Measurements from ENCODE around the gene HAGHL. TPM values are rescaled to one million over a fixed set of nuclear protein-coding genes. Genes with fewer than 3 reads are reported as not detected.
"Not testable (repeated sequence)": the region's sequence is repeated elsewhere in the genome, so short reads cannot be mapped to it uniquely, and the experiment has no call there.

Gene HAGHL
- total RNA-seq, 4 donors from 2014 or later, result 4.5 to 6.3 (median 6.0) TPM

- no peak for DNase-seq (ENCODE audit: low spot score in 2 of 2)
- no peak for TF ChIP-seq CTCF (IDR thresholded peaks at IDR 0.05)
- no peak for TF ChIP-seq POLR2A (IDR thresholded peaks at IDR 0.05)
- intact Hi-C loops (cut with DNase I; ENCODE audit: low total_unique reads), result no loop called here
- H3K4me3 ChIP-seq (ENCODE audit: low read depth, poor library complexity, severe bottlenecking), result no peak overlapping the region
- 86 to 89% methylated on average over 39 to 48 of the region's 51 CpGs for WGBS, 2 donors
Measured at GRCh38 chr16:686459-687260, 40.2 kb upstream of the HAGHL start.

GRCh38 chr16:687499-687898 lies 39.4 kb upstream of the HAGHL start:
- TF ChIP-seq CTCF (IDR thresholded peaks at IDR 0.05) (no peak), POLR2A (IDR thresholded peaks at IDR 0.05) (no peak)
- H3K4me3 ChIP-seq (ENCODE audit: low read depth, poor library complexity, severe bottlenecking), result no peak overlapping the region
- DNase-seq (ENCODE audit: low spot score in 2 of 2), result no peak
- intact Hi-C loops (cut with DNase I; ENCODE audit: low total_unique reads), result no loop called here
- 88 to 93% methylated on average over 19 of the region's 19 CpGs for WGBS, 2 donors

- intact Hi-C loops (cut with DNase I; ENCODE audit: low total_unique reads), result no loop called here
- TF ChIP-seq CTCF (IDR thresholded peaks at IDR 0.05) (no peak), POLR2A (IDR thresholded peaks at IDR 0.05) (no peak)
- H3K4me3 ChIP-seq (ENCODE audit: low read depth, poor library complexity, severe bottlenecking), result peak overlapping the region; percentile 86
- DNase-seq (ENCODE audit: low spot score in 2 of 2), result no peak
- WGBS, 2 donors, result 77 to 83% methylated on average over 24 of the region's 26 CpGs
Measured at GRCh38 chr16:689175-689897, 37.6 kb upstream of the HAGHL start.

GRCh38 chr16:691242-691641 lies 35.7 kb upstream of the HAGHL start:
- H3K4me3 ChIP-seq (ENCODE audit: low read depth, poor library complexity, severe bottlenecking); DNase-seq (ENCODE audit: low spot score in 2 of 2); intact Hi-C loops (cut with DNase I; ENCODE audit: low total_unique reads): not testable (repeated sequence)
- WGBS, 2 donors, result 66 to 67% methylated on average over 16 of the region's 16 CpGs

GRCh38 chr16:692356-693108 lies 34.4 kb upstream of the HAGHL start:
- intact Hi-C loops (cut with DNase I; ENCODE audit: low total_unique reads), result no loop called here
- TF ChIP-seq CTCF (IDR thresholded peaks at IDR 0.05), result no peak
- no peak for TF ChIP-seq POLR2A (IDR thresholded peaks at IDR 0.05)
- no peak for DNase-seq (ENCODE audit: low spot score in 2 of 2)
- 55 to 63% methylated on average over 10 of the region's 10 CpGs for WGBS, 2 donors
- H3K4me3 ChIP-seq (ENCODE audit: low read depth, poor library complexity, severe bottlenecking), result no peak overlapping the region

- DNase-seq (ENCODE audit: low spot score in 2 of 2), result no peak
- TF ChIP-seq POLR2A (IDR thresholded peaks at IDR 0.05) (no peak), CTCF (IDR thresholded peaks at IDR 0.05) (no peak)
- WGBS, 2 donors, result 11 to 40% methylated on average over 7 to 17 of the region's 22 CpGs
- H3K4me3 ChIP-seq (ENCODE audit: low read depth, poor library complexity, severe bottlenecking), result no peak overlapping the region
- intact Hi-C loops (cut with DNase I; ENCODE audit: low total_unique reads), result no loop called here
Measured at GRCh38 chr16:693364-693763, 33.5 kb upstream of the HAGHL start.
